Keratinocyte (primary cell): ENCODE results near the gene SIGLEC14. TPM values are rescaled to one million over a fixed set of nuclear protein-coding genes. Genes with fewer than 3 reads are reported as not detected.

ENCODE experiments used
- DNase-seq: peaks from one replicate; pipeline ENCODE4 v3.0.0-alpha.2; 2011; ENCODE audit warnings: low read depth, missing footprints, low spot score
- FAIRE-seq: peaks from 2 replicates; lab custom pipeline; 2011; peaks lifted over from hg19 to GRCh38; lab: Jason Lieb, UNC
- H2AFZ ChIP-seq: 2 replicates; pipeline ENCODE4 v1.6.0; 2012; ENCODE audit warnings: low read length, control low read depth, inconsistent platforms; ENCODE audit not compliant: control insufficient read depth
- H3K27ac ChIP-seq: 2 replicates; pipeline ENCODE4 v1.5.1; 2011; ENCODE audit warnings: low read length; ENCODE audit not compliant: control insufficient read depth, insufficient read depth
- H3K27me3 ChIP-seq: 3 replicates; pipeline ENCODE4 v1.6.0; 2011; ENCODE audit warnings: low read length; ENCODE audit not compliant: control insufficient read depth, insufficient read depth; ENCODE audit errors: extremely low read depth
- H3K36me3 ChIP-seq, 2 experiments: 2 replicates in 1 of 2; 3 replicates in 1 of 2; pipeline ENCODE4 v1.5.1; 2011; ENCODE audit warnings: low read length in 2 of 2, mild to moderate bottlenecking in 1 of 2; ENCODE audit not compliant: control insufficient read depth in 2 of 2, insufficient read depth in 2 of 2; ENCODE audit errors: extremely low read depth in 1 of 2
- H3K4me1 ChIP-seq: 3 replicates; pipeline ENCODE4 v1.5.1; 2011; ENCODE audit warnings: low read length; ENCODE audit not compliant: control insufficient read depth, insufficient read depth; ENCODE audit errors: extremely low read depth
- H3K4me2 ChIP-seq: 3 replicates; pipeline ENCODE4 v1.6.0; 2011; ENCODE audit warnings: low read depth, low read length; ENCODE audit not compliant: control insufficient read depth, insufficient read depth; ENCODE audit errors: extremely low read depth
- H3K4me3 ChIP-seq, 3 experiments: fragments of 200-600 bp in 1 of 3; sonication (generic) in 1 of 3; 2 replicates in 2 of 3; 3 replicates in 1 of 3; pipeline ENCODE4 v1.5.1; 2011 to 2016; ENCODE audit warnings: low read length in 3 of 3, mild to moderate bottlenecking in 3 of 3, control low read depth in 2 of 3, inconsistent platforms in 1 of 3, low read depth in 1 of 3, mixed read lengths in 1 of 3, mixed run types in 1 of 3, moderate library complexity in 1 of 3; ENCODE audit not compliant: control insufficient read depth in 2 of 3, insufficient read depth in 2 of 3; ENCODE audit errors: extremely low read depth in 1 of 3
- H3K79me2 ChIP-seq: 2 replicates; pipeline ENCODE4 v1.6.0; 2012; ENCODE audit warnings: low read length; ENCODE audit not compliant: control insufficient read depth, insufficient read depth
- H3K9ac ChIP-seq: 3 replicates; pipeline ENCODE4 v1.6.0; 2011; ENCODE audit warnings: low read length; ENCODE audit not compliant: control insufficient read depth, insufficient read depth; ENCODE audit errors: extremely low read depth
- H3K9me1 ChIP-seq: 3 replicates; pipeline ENCODE4 v1.6.0; 2011; ENCODE audit warnings: low read length; ENCODE audit not compliant: control insufficient read depth, insufficient read depth; ENCODE audit errors: extremely low read depth
- H3K9me3 ChIP-seq: 2 replicates; pipeline ENCODE4 v1.5.1; 2012; ENCODE audit warnings: low read depth, low read length; ENCODE audit not compliant: control insufficient read depth
- H4K20me1 ChIP-seq: 3 replicates; pipeline ENCODE4 v1.6.0; 2011; ENCODE audit warnings: low read length; ENCODE audit not compliant: control insufficient read depth, insufficient read depth; ENCODE audit errors: extremely low read depth
- CTCF ChIP-seq, 3 experiments: IDR thresholded peaks in 1 of 3; conservative IDR thresholded peaks in 1 of 3; optimal IDR thresholded peaks in 1 of 3; 2 replicates in 2 of 3; 3 replicates in 1 of 3; pipeline versions ENCODE3 to v1.5.1; 2011; ENCODE audit warnings: low read length in 3 of 3, mild to moderate bottlenecking in 3 of 3, moderate library complexity in 2 of 3, control low read depth in 1 of 3, inconsistent platforms in 1 of 3; ENCODE audit not compliant: insufficient read depth in 2 of 3; ENCODE audit errors: extremely low read depth in 1 of 3
- EZH2 ChIP-seq: IDR thresholded peaks from one replicate; pipeline ENCODE4 v1.6.1; 2012; ENCODE audit warnings: inconsistent platforms, mild to moderate bottlenecking, low read length, moderate library complexity
- dilution Hi-C: fragments of 300-500 bp; cut with MboI; formaldehyde crosslinking; loops from one replicate; pipeline ENCODE4 v1.7.0; 2020; ENCODE audit warnings: low sequenced_read_pairs; ENCODE audit not compliant: extremely low pct_ligation_motif_present
- polyA plus RNA-seq, 5 experiments: library from polyadenylated mRNA; depleted of rRNA in 3 of 5; stranded (reverse) in 3 of 5; stranded (forward) in 1 of 5; unstranded in 1 of 5; fragments of >200 nt; gene quantifications; 1 replicate in 1 of 5; 2 replicates in 3 of 5; 3 replicates in 1 of 5; pipeline versions ENCODE4 v1.2.1 to v1.2.3, GENCODE V29; 2011 to 2012; ENCODE audit warnings: missing spikeins in 2 of 5, low read depth in 1 of 5, low replicate concordance in 1 of 5

SIGLEC14 gene
- polyA plus RNA-seq, 1 donor (not counting 4 experiments of a cell fraction or from before 2014, with no cell fraction given) = not detected

DNA sequence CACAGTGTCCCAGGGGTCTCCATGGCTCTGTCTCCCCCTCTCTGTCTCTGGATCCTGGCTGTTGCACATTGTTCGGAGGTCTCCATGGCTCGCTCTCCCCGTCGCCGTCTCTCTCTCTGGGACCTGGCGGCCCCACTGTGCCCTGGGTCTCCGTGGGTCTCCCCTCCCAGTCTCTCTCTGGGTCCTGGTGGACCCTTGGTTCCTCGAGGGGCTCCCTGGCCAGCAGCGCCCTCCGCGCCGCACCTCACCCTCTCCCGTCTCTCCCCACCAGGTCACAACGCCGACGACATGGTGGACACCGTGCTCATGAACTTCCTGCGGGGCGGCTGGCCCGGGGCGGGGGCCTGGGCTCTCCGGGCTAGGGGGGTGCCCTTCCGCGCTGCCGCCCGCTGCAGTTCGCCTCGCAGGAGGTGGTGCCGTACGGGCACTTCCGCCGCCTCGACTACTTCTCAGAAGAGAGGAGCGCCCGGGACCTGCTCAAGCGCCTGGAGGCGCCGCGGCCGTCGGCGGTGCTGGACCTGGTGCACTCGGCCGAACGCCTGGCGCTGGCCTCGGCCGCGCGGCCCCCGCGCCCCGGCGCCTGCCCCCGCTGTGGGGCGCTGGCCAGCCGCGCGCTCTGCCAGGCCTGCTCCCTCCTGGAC, 45.6 kb downstream of the SIGLEC14 start:
- H3K9ac ChIP-seq = no peak overlapping the region
- H3K4me3 ChIP-seq = no peak overlapping the region
- dilution Hi-C loops = no loop called here
- H2AFZ ChIP-seq = no peak overlapping the region
- no peak for TF ChIP-seq EZH2
- no peaks in the 10 kb centered on the region for H3K79me2 ChIP-seq
- no peaks in the 10 kb centered on the region for H3K36me3 ChIP-seq
- no peaks in the 10 kb centered on the region for H3K9me1 ChIP-seq
- H3K27ac ChIP-seq = no peak overlapping the region
- FAIRE-seq = no peak
- no peaks in the 10 kb centered on the region for H4K20me1 ChIP-seq
- no peaks in the 10 kb centered on the region for H3K4me1 ChIP-seq
- H3K9me3 ChIP-seq = no peaks in the 10 kb centered on the region
- peaks cover 7% of the 10 kb centered on the region for H3K27me3 ChIP-seq
- DNase-seq = no peak
- H3K4me2 ChIP-seq = no peak overlapping the region

GRCh38 chr19:51599084-51599483, 47.5 kb downstream of the SIGLEC14 start:
- FAIRE-seq = no peak
- H4K20me1 ChIP-seq = no peaks in the 10 kb centered on the region

More at GRCh38 chr19:51599084-51599483, 47.5 kb downstream of the SIGLEC14 start:
- Histone ChIP-seq H3K27ac (no peak overlapping the region), H3K36me3 (no peaks in the 10 kb centered on the region), H3K9ac (no peak overlapping the region), H3K9me1 (no peaks in the 10 kb centered on the region), H3K4me2 (no peak overlapping the region), H3K4me3 (no peak overlapping the region), H3K9me3 (no peaks in the 10 kb centered on the region), H3K27me3 (peaks cover 7% of the 10 kb centered on the region), H3K4me1 (peaks cover 5% of the 10 kb centered on the region), H3K79me2 (no peaks in the 10 kb centered on the region), H2AFZ (no peak overlapping the region)
- no peak for DNase-seq
- no peak for TF ChIP-seq EZH2
- TF ChIP-seq CTCF (optimal IDR thresholded peaks at IDR 0.05 in 1 of 3, IDR thresholded peaks at IDR 0.05 in 1 of 3, conservative IDR thresholded peaks at IDR 0.05 in 1 of 3; ENCODE audit: extremely low read depth in 1 of 3, insufficient read depth in 2 of 3, low read length in 3 of 3) = no peak
- dilution Hi-C loops = no loop called here
